IMR-90 (cell line): ENCODE results near the gene CYP51A1.

Experiments used
- BHLHE40 ChIP-seq: fragments of 150-350 bp; IDR thresholded peaks from 2 replicates; pipeline ENCODE4 v1.6.1; 2016; ENCODE audit warnings: mild to moderate bottlenecking, low read depth, low read length
- CEBPB ChIP-seq: IDR thresholded peaks from 2 replicates; pipeline ENCODE4 v1.6.1; 2012; ENCODE audit warnings: low read depth, low read length, improper control_type of control experiment
- CHD1 ChIP-seq: IDR thresholded peaks from 2 replicates; pipeline ENCODE4 v1.6.1; 2012; ENCODE audit warnings: low read depth, low read length, improper control_type of control experiment
- CTCF ChIP-seq: conservative IDR thresholded peaks from 2 replicates; pipeline ENCODE4 v1.5.1; 2012; ENCODE audit warnings: mild to moderate bottlenecking, low read depth, low read length, improper control_type of control experiment
- FOS ChIP-seq: fragments of 150-350 bp; IDR thresholded peaks from 2 replicates; pipeline ENCODE4 v1.6.1; 2016; ENCODE audit warnings: low read depth, low read length
- MXI1 ChIP-seq: IDR thresholded peaks from 2 replicates; pipeline ENCODE4 v1.6.1; 2012; ENCODE audit warnings: low read depth, mild to moderate bottlenecking, low read length, moderate library complexity, borderline replicate concordance
- POLR2A ChIP-seq: IDR thresholded peaks from 2 replicates; pipeline ENCODE4 v1.6.1; 2012; ENCODE audit warnings: mild to moderate bottlenecking, low read depth, low read length
- RAD21 ChIP-seq: IDR thresholded peaks from 2 replicates; pipeline ENCODE4 v1.6.1; 2012; ENCODE audit warnings: low read length, improper control_type of control experiment
- RFX5 ChIP-seq: IDR thresholded peaks from 2 replicates; pipeline ENCODE4 v1.8.0; 2012; ENCODE audit warnings: low read depth, mild to moderate bottlenecking, low read length, moderate library complexity
- SMC3 ChIP-seq: fragments of 150-350 bp; IDR thresholded peaks from 2 replicates; pipeline ENCODE4 v1.6.1; 2016; ENCODE audit warnings: low read depth, mild to moderate bottlenecking, antibody characterized with exemption, low read length, moderate library complexity
- TF ChIP-seq, protein P1 (sequence below): fragments of 150-350 bp; IDR thresholded peaks from 2 replicates; pipeline ENCODE4 v1.6.1; 2017; ENCODE audit warnings: mild to moderate bottlenecking, antibody characterized with exemption, low read length, low read depth
- TF ChIP-seq, protein P2 (sequence below): fragments of 150-350 bp; IDR thresholded peaks from 2 replicates; pipeline ENCODE4 v1.6.1; 2016; ENCODE audit warnings: low read depth, mild to moderate bottlenecking, low read length, moderate library complexity, borderline replicate concordance

- TF ChIP-seq CTCF = no peak
- TF ChIP-seq CHD1 = no peak
- TF ChIP-seq RFX5 = no peak
- no peak for TF ChIP-seq RAD21
- TF ChIP-seq, protein P1, sequence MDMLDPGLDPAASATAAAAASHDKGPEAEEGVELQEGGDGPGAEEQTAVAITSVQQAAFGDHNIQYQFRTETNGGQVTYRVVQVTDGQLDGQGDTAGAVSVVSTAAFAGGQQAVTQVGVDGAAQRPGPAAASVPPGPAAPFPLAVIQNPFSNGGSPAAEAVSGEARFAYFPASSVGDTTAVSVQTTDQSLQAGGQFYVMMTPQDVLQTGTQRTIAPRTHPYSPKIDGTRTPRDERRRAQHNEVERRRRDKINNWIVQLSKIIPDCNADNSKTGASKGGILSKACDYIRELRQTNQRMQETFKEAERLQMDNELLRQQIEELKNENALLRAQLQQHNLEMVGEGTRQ = no peak
- no peak for TF ChIP-seq CEBPB
- TF ChIP-seq POLR2A = no peak
- no peak for TF ChIP-seq BHLHE40
- no peak for TF ChIP-seq SMC3
- no peak for TF ChIP-seq FOS
- TF ChIP-seq, protein P2, sequence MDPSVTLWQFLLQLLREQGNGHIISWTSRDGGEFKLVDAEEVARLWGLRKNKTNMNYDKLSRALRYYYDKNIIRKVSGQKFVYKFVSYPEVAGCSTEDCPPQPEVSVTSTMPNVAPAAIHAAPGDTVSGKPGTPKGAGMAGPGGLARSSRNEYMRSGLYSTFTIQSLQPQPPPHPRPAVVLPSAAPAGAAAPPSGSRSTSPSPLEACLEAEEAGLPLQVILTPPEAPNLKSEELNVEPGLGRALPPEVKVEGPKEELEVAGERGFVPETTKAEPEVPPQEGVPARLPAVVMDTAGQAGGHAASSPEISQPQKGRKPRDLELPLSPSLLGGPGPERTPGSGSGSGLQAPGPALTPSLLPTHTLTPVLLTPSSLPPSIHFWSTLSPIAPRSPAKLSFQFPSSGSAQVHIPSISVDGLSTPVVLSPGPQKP = no peak
- no peak for TF ChIP-seq MXI1
Measured at GRCh38 chr7:92076509-92076908, 57.8 kb downstream of the CYP51A1 start.
